ENCODE results near the gene HSD17B14.

DNA sequence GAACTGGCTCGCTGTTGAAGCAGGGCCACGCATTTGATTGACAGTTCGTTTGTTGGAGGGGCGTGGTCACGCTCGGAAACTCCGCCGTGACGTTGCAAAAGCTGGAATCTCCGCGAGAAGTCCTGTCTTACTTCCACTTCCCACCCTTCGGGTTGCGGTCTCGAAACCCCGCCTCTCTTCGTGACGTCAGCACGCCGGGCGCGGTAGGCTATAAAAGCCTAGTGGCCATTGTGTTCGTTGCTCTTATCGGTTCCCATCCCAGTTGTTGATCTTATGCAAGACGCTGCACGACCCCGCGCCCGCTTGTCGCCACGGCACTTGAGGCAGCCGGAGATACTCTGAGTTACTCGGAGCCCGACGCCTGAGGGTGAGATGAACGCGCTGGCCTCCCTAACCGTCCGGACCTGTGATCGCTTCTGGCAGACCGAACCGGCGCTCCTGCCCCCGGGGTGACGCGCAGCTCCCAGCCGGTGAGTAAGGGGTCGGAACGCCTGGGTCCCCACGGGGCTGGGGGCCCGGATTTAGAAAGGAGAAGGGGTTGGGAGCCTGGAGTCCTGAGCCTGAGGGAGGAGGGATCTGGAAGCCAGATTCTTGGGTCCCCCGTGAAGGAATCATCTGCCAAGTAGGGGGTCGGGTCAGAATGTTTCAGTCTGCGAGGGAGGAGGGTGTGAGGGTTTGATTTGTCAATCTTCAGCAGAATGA lies 36.0 kb upstream of the HSD17B14 start, which contains the start of gene PPP1R15A:
- TF ChIP-seq EP300 (IDR thresholded peaks at IDR 0.05) (no peak), POLR2A (IDR thresholded peaks at IDR 0.05; ENCODE audit: low read length) (peak; percentile 99), SREBF2 (IDR thresholded peaks at IDR 0.05) (no peak), RAD21 (conservative IDR thresholded peaks at IDR 0.05 in 1 of 2, IDR thresholded peaks at IDR 0.05 in 1 of 2) (no peak; a peak in 1 of 5 replicates)
- TF ChIP-seq, protein P1, sequence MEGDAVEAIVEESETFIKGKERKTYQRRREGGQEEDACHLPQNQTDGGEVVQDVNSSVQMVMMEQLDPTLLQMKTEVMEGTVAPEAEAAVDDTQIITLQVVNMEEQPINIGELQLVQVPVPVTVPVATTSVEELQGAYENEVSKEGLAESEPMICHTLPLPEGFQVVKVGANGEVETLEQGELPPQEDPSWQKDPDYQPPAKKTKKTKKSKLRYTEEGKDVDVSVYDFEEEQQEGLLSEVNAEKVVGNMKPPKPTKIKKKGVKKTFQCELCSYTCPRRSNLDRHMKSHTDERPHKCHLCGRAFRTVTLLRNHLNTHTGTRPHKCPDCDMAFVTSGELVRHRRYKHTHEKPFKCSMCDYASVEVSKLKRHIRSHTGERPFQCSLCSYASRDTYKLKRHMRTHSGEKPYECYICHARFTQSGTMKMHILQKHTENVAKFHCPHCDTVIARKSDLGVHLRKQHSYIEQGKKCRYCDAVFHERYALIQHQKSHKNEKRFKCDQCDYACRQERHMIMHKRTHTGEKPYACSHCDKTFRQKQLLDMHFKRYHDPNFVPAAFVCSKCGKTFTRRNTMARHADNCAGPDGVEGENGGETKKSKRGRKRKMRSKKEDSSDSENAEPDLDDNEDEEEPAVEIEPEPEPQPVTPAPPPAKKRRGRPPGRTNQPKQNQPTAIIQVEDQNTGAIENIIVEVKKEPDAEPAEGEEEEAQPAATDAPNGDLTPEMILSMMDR (IDR thresholded peaks at IDR 0.05) = no peak
- TF ChIP-seq, protein P2, sequence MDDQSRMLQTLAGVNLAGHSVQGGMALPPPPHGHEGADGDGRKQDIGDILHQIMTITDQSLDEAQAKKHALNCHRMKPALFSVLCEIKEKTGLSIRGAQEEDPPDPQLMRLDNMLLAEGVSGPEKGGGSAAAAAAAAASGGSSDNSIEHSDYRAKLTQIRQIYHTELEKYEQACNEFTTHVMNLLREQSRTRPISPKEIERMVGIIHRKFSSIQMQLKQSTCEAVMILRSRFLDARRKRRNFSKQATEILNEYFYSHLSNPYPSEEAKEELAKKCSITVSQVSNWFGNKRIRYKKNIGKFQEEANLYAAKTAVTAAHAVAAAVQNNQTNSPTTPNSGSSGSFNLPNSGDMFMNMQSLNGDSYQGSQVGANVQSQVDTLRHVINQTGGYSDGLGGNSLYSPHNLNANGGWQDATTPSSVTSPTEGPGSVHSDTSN (IDR thresholded peaks at IDR 0.05) = peak; percentile 89
